ENCODE results near the gene AGAP2. TPM values are rescaled to one million over a fixed set of nuclear protein-coding genes. Genes with fewer than 3 reads are reported as not detected.
A peak's percentile ranks its signal among the peaks of the same experiment; 100 is the strongest.
"Not testable (repeated sequence)": the region's sequence is repeated elsewhere in the genome, so short reads cannot be mapped to it uniquely, and the experiment has no call there.

The AGAP2 gene
- total RNA-seq, 1 donor from 2014 or later = 33.4 TPM

- peaks cover 42% of the 10 kb centered on the region for H3K36me3 Mint-ChIP-seq (ENCODE audit: low read depth)
- H3K9me3 Mint-ChIP-seq = no peaks in the 10 kb centered on the region
- H3K27ac Mint-ChIP-seq = no peak overlapping the region
- no peaks in the 10 kb centered on the region for H3K4me1 Mint-ChIP-seq (ENCODE audit: low read depth)
- no peak for DNase-seq (ENCODE audit: low spot score)
- no peaks in the 10 kb centered on the region for H3K27me3 Mint-ChIP-seq (ENCODE audit: insufficient read depth)
- no peak overlapping the region for H3K4me3 Mint-ChIP-seq
- intact Hi-C loops (cut with micrococcal nuclease) = no loop called here
Measured at GRCh38 chr12:57727758-57728395, 10.7 kb downstream of the AGAP2 start.

- DNase-seq (ENCODE audit: low spot score) = no peak
- H3K4me3 Mint-ChIP-seq = no peak overlapping the region
- peaks cover 37% of the 10 kb centered on the region for H3K36me3 Mint-ChIP-seq (ENCODE audit: low read depth)
- H3K27ac Mint-ChIP-seq = no peak overlapping the region
- H3K4me1 Mint-ChIP-seq (ENCODE audit: low read depth) = no peaks in the 10 kb centered on the region
- no peaks in the 10 kb centered on the region for H3K27me3 Mint-ChIP-seq (ENCODE audit: insufficient read depth)
- intact Hi-C loops (cut with micrococcal nuclease) = no loop called here
- H3K9me3 Mint-ChIP-seq = no peaks in the 10 kb centered on the region
Measured at GRCh38 chr12:57726884-57727757, 11.4 kb downstream of the AGAP2 start.

- Mint-ChIP-seq H3K4me3 (no peak overlapping the region), H3K36me3 (ENCODE audit: low read depth) (peaks cover 36% of the 10 kb centered on the region), H3K27ac (peak overlapping the region; percentile 65), H3K4me1 (ENCODE audit: low read depth) (no peaks in the 10 kb centered on the region), H3K27me3 (ENCODE audit: insufficient read depth) (no peaks in the 10 kb centered on the region), H3K9me3 (no peaks in the 10 kb centered on the region)
- intact Hi-C loops (cut with micrococcal nuclease) = no loop called here
- DNase-seq (ENCODE audit: low spot score) = no peak
Measured at GRCh38 chr12:57726151-57726883, 12.2 kb downstream of the AGAP2 start.

- Mint-ChIP-seq H3K4me1 (ENCODE audit: low read depth) (no peaks in the 10 kb centered on the region), H3K4me3 (no peak overlapping the region), H3K9me3 (no peaks in the 10 kb centered on the region), H3K27me3 (ENCODE audit: insufficient read depth) (no peaks in the 10 kb centered on the region), H3K36me3 (ENCODE audit: low read depth) (peaks cover 33% of the 10 kb centered on the region), H3K27ac (no peak overlapping the region)
- intact Hi-C loops (cut with micrococcal nuclease) = no loop called here
- DNase-seq (ENCODE audit: low spot score) = no peak
Measured at GRCh38 chr12:57725851-57726150, 12.7 kb downstream of the AGAP2 start.

- Mint-ChIP-seq H3K4me1 (ENCODE audit: low read depth) (no peaks in the 10 kb centered on the region), H3K27ac (peak overlapping the region; percentile 3), H3K9me3 (no peaks in the 10 kb centered on the region), H3K36me3 (ENCODE audit: low read depth) (peaks cover 27% of the 10 kb centered on the region), H3K27me3 (ENCODE audit: insufficient read depth) (no peaks in the 10 kb centered on the region), H3K4me3 (no peak overlapping the region)
- DNase-seq (ENCODE audit: low spot score) = no peak
- intact Hi-C loops (cut with micrococcal nuclease) = no loop called here
Measured at GRCh38 chr12:57724936-57725740, 13.4 kb downstream of the AGAP2 start.

GRCh38 chr12:57724003-57724935 lies 14.3 kb downstream of the AGAP2 start:
- H3K36me3 Mint-ChIP-seq (ENCODE audit: low read depth) = peaks cover 31% of the 10 kb centered on the region
- no peaks in the 10 kb centered on the region for H3K4me1 Mint-ChIP-seq (ENCODE audit: low read depth)
- H3K4me3 Mint-ChIP-seq = no peak overlapping the region
- intact Hi-C loops (cut with micrococcal nuclease) = no loop called here
- H3K27me3 Mint-ChIP-seq (ENCODE audit: insufficient read depth) = no peaks in the 10 kb centered on the region
- H3K27ac Mint-ChIP-seq = peak overlapping the region; percentile 3
- no peak for DNase-seq (ENCODE audit: low spot score)
- H3K9me3 Mint-ChIP-seq = no peaks in the 10 kb centered on the region

- Mint-ChIP-seq H3K4me3 (no peak overlapping the region), H3K9me3 (no peaks in the 10 kb centered on the region), H3K27me3 (ENCODE audit: insufficient read depth) (no peaks in the 10 kb centered on the region), H3K4me1 (ENCODE audit: low read depth) (no peaks in the 10 kb centered on the region), H3K27ac (no peak overlapping the region), H3K36me3 (ENCODE audit: low read depth) (peaks cover 32% of the 10 kb centered on the region)
- intact Hi-C loops (cut with micrococcal nuclease) = no loop called here
- DNase-seq (ENCODE audit: low spot score) = no peak
Measured at GRCh38 chr12:57723630-57723962, 14.9 kb downstream of the AGAP2 start.

GRCh38 chr12:57722716-57723629 lies 15.6 kb downstream of the AGAP2 start:
- H3K4me1 Mint-ChIP-seq (ENCODE audit: low read depth) = no peaks in the 10 kb centered on the region
- no peak for DNase-seq (ENCODE audit: low spot score)
- intact Hi-C loops (cut with micrococcal nuclease) = no loop called here
- H3K36me3 Mint-ChIP-seq (ENCODE audit: low read depth) = peaks cover 29% of the 10 kb centered on the region
- H3K4me3 Mint-ChIP-seq = no peak overlapping the region
- no peak overlapping the region for H3K27ac Mint-ChIP-seq
- no peaks in the 10 kb centered on the region for H3K9me3 Mint-ChIP-seq
- H3K27me3 Mint-ChIP-seq (ENCODE audit: insufficient read depth) = no peaks in the 10 kb centered on the region

- H3K4me1 Mint-ChIP-seq (ENCODE audit: low read depth); DNase-seq (ENCODE audit: low spot score); intact Hi-C loops (cut with micrococcal nuclease); H3K4me3 Mint-ChIP-seq; H3K9me3 Mint-ChIP-seq; H3K27me3 Mint-ChIP-seq (ENCODE audit: insufficient read depth): not testable (repeated sequence)
- peak overlapping the region; percentile 59 for H3K27ac Mint-ChIP-seq
- peaks cover 26% of the 10 kb centered on the region for H3K36me3 Mint-ChIP-seq (ENCODE audit: low read depth)
Measured at GRCh38 chr12:57721846-57722608, 16.5 kb downstream of the AGAP2 start.

GRCh38 chr12:57720606-57721595 lies 17.6 kb downstream of the AGAP2 start:
- Mint-ChIP-seq H3K36me3 (ENCODE audit: low read depth) (peaks cover 24% of the 10 kb centered on the region), H3K4me3 (no peak overlapping the region), H3K4me1 (ENCODE audit: low read depth) (no peaks in the 10 kb centered on the region), H3K27me3 (ENCODE audit: insufficient read depth) (no peaks in the 10 kb centered on the region), H3K9me3 (no peaks in the 10 kb centered on the region), H3K27ac (no peak overlapping the region)
- intact Hi-C loops (cut with micrococcal nuclease) = no loop called here
- DNase-seq (ENCODE audit: low spot score) = no peak

All from activated T-helper 1 cell treated with anti-CD3 and anti-CD28 coated beads, Interleukin-12 subunit alpha, Interleukin-12 subunit beta, Interleukin-2, Interleukin-4 antibody, amounts not matched to agents 30 ng/mL and 10 ng/mL and 1 ng/mL, durations not matched to agents 14 hours and 24 hours and 36 hours (primary cell).